Adipose tissue (tissue), 3 donors: ENCODE data around the gene INPPL1. TPM values are rescaled to one million over a fixed set of nuclear protein-coding genes. Genes with fewer than 3 reads are reported as not detected.
"Not testable (repeated sequence)": the region's sequence is repeated elsewhere in the genome, so short reads cannot be mapped to it uniquely, and the experiment has no call there.

Experiments used
- H3K27ac ChIP-seq: one replicate; pipeline ENCODE4 v1.5.1; 2013; ENCODE audit warnings: low read depth, low read length
- WGBS, 3 donors: extraction: QIAGEN DNeasy Blood & Tissue Kit; methylation state at CpG; one replicate each; pipeline ENCODE4 v1.1.7; 2013; 5-methylcytosine and 5-hydroxymethylcytosine counted together
- polyA plus RNA-seq, 3 donors: library from polyadenylated mRNA; stranded (reverse); fragments of 200-250 nt; gene quantifications; one replicate each; pipeline ENCODE4 v1.2.3, GENCODE V29; 2013
- donor health status: healthy with polysubstance abuse.
- donor health status: Bipolar disorder and iron deficiency.
- donor health status: healthy.

INPPL1 gene
- polyA plus RNA-seq, 3 donors: 37.9 to 77.0 (median 57.4) TPM

GRCh38 chr11:72254299-72254993, 29.9 kb downstream of the INPPL1 start:
- WGBS, 3 donors: 74 to 87% (median 84%) methylated on average over 5 of the region's 5 CpGs
- H3K27ac ChIP-seq: no peak overlapping the region

GRCh38 chr11:72257570-72257969, 33.0 kb downstream of the INPPL1 start:
- 72 to 88% (median 79%) methylated on average over 2 of the region's 2 CpGs for WGBS, 3 donors
- H3K27ac ChIP-seq: no peak overlapping the region

GRCh38 chr11:72259490-72259889, 34.9 kb downstream of the INPPL1 start:
- 74 to 94% (median 86%) methylated on average over 2 of the region's 2 CpGs for WGBS, 3 donors

GRCh38 chr11:72260574-72260973, 36.0 kb downstream of the INPPL1 start:
- 57 to 72% (median 67%) methylated on average over 5 of the region's 5 CpGs for WGBS, 3 donors
- H3K27ac ChIP-seq: no peak overlapping the region

More at GRCh38 chr11:72259490-72259889, 34.9 kb downstream of the INPPL1 start:
- no peak overlapping the region for H3K27ac ChIP-seq

GRCh38 chr11:72263361-72263760, 38.8 kb downstream of the INPPL1 start:
- WGBS, 3 donors: 45 to 65% (median 51%) methylated on average over 4 of the region's 4 CpGs
- H3K27ac ChIP-seq: no peak overlapping the region

GRCh38 chr11:72265951-72266350, 41.4 kb downstream of the INPPL1 start:
- H3K27ac ChIP-seq: no peak overlapping the region

GRCh38 chr11:72266960-72267359, 42.4 kb downstream of the INPPL1 start:
- H3K27ac ChIP-seq: not testable (repeated sequence)
- 79 to 83% (median 81%) methylated on average over 5 of the region's 5 CpGs for WGBS, 3 donors

- WGBS, 3 donors: 80 to 87% (median 81%) methylated on average over 2 of the region's 2 CpGs
- H3K27ac ChIP-seq: no peak overlapping the region
These were observed 43.5 kb downstream of the INPPL1 start for GRCh38 chr11:72267956-72268617.

GRCh38 chr11:72271980-72272379, 47.4 kb downstream of the INPPL1 start:
- H3K27ac ChIP-seq: no peak overlapping the region
- WGBS, 3 donors: 66 to 88% (median 84%) methylated on average over 1 of the region's 1 CpG

- 55 to 85% (median 56%) methylated on average over 6 of the region's 6 CpGs for WGBS, 3 donors
- H3K27ac ChIP-seq: no peak overlapping the region
These were observed 49.9 kb downstream of the INPPL1 start for GRCh38 chr11:72274435-72274834.

GRCh38 chr11:72278905-72279304, 54.3 kb downstream of the INPPL1 start:
- no peak overlapping the region for H3K27ac ChIP-seq

- 85 to 91% (median 87%) methylated on average over 12 of the region's 12 CpGs for WGBS, 3 donors
- H3K27ac ChIP-seq: no peak overlapping the region
These were observed 55.5 kb downstream of the INPPL1 start for GRCh38 chr11:72280037-72280436.

- H3K27ac ChIP-seq: no peak overlapping the region
- 92 to 96% (median 96%) methylated on average over 24 of the region's 24 CpGs for WGBS, 3 donors
These were observed 56.3 kb downstream of the INPPL1 start for GRCh38 chr11:72280726-72281315.

- H3K27ac ChIP-seq: no peak overlapping the region
- WGBS, 3 donors: 66 to 70% (median 69%) methylated on average over 2 of the region's 2 CpGs
These were observed 59.4 kb downstream of the INPPL1 start for GRCh38 chr11:72283947-72284346.

- 91 to 95% (median 93%) methylated on average over 2 of the region's 2 CpGs for WGBS, 3 donors
- no peak overlapping the region for H3K27ac ChIP-seq
These were observed 62.7 kb downstream of the INPPL1 start for GRCh38 chr11:72287293-72287692.

Other genes with a start within 250 kb of the INPPL1 start
- 10 to 100 TPM in 1 of 3 donors, 1 to 10 TPM in 2; 3.0 to 14.1 (median 4.7) TPM for gene IL18BP, start 225.9 kb upstream of the INPPL1 start, polyA plus RNA-seq
- 100 to 1,000 TPM in 1 of 3 donors, 10 to 100 TPM in 2; 79.0 to 132 (median 90.3) TPM for gene NUMA1, start 144.2 kb upstream of the INPPL1 start, polyA plus RNA-seq
- gene LRRC51, start 143.9 kb upstream of the INPPL1 start, polyA plus RNA-seq: 1 to 10 TPM; 4.3 to 6.9 (median 6.0) TPM
- gene LAMTOR1, start 121.5 kb upstream of the INPPL1 start, polyA plus RNA-seq: 100 to 1,000 TPM in 2 of 3 donors, 10 to 100 TPM in 1; 71.4 to 181 (median 165) TPM
- gene TOMT, start 118.8 kb upstream of the INPPL1 start, polyA plus RNA-seq: not detected
- 10 to 100 TPM; 26.8 to 46.9 (median 42.3) TPM for gene ANAPC15, start 112.1 kb upstream of the INPPL1 start, polyA plus RNA-seq
- gene FOLR3, start 89.0 kb upstream of the INPPL1 start, polyA plus RNA-seq: 1 to 10 TPM in 2 of 3 donors, under 1 TPM in 1; 0.16 to 3.8 (median 3.2) TPM
- gene FOLR1, start 32.6 kb upstream of the INPPL1 start, polyA plus RNA-seq: 1 to 10 TPM in 1 of 3 donors, under 1 TPM in 1, not detected in 1; 0.58 to 2.7 TPM
- 10 to 100 TPM in 2 of 3 donors, 1 to 10 TPM in 1; 5.1 to 52.4 (median 38.4) TPM for gene FOLR2, start 8.0 kb upstream of the INPPL1 start, polyA plus RNA-seq
- under 1 TPM in 1 of 3 donors, not detected in 2; 0.08 TPM for gene PHOX2A, start 19.4 kb downstream of the INPPL1 start, polyA plus RNA-seq
- 10 to 100 TPM in 1 of 3 donors, 1 to 10 TPM in 2; 8.0 to 11.2 (median 8.5) TPM for gene CLPB, start 209.8 kb downstream of the INPPL1 start, polyA plus RNA-seq